ENCODE data around the gene SUMO3.

SUMO3 gene

DNA sequence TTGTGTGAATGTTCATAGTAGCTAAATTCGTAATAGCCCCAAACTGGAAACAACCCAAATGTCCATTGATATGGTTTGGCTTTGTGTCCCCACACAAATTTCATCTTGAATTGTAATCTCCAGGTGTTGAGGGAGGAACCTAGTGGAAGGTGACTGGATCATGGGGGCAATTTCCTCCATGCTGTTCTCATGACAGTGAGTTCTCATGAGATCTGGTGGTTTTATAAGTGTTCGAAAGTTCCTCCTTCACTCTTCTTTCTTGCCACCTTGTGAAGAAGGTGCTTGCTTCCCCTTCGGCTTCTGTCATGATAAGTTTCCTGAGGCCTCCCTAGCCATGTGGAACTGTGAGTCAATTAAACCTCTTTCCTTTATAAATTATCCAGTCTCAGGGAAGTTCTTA lies 27.5 kb downstream of the SUMO3 start:
- TF ChIP-seq, protein P1, sequence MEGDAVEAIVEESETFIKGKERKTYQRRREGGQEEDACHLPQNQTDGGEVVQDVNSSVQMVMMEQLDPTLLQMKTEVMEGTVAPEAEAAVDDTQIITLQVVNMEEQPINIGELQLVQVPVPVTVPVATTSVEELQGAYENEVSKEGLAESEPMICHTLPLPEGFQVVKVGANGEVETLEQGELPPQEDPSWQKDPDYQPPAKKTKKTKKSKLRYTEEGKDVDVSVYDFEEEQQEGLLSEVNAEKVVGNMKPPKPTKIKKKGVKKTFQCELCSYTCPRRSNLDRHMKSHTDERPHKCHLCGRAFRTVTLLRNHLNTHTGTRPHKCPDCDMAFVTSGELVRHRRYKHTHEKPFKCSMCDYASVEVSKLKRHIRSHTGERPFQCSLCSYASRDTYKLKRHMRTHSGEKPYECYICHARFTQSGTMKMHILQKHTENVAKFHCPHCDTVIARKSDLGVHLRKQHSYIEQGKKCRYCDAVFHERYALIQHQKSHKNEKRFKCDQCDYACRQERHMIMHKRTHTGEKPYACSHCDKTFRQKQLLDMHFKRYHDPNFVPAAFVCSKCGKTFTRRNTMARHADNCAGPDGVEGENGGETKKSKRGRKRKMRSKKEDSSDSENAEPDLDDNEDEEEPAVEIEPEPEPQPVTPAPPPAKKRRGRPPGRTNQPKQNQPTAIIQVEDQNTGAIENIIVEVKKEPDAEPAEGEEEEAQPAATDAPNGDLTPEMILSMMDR (IDR thresholded peaks at IDR 0.05; ENCODE audit: insufficient read depth, low read depth, low read length, missing control alignments), result no peak
- DNase-seq (ENCODE audit: low read depth), result peak; percentile 26
- H3K4me3 ChIP-seq (ENCODE audit: low read depth, low read length), result no peak overlapping the region

DNA sequence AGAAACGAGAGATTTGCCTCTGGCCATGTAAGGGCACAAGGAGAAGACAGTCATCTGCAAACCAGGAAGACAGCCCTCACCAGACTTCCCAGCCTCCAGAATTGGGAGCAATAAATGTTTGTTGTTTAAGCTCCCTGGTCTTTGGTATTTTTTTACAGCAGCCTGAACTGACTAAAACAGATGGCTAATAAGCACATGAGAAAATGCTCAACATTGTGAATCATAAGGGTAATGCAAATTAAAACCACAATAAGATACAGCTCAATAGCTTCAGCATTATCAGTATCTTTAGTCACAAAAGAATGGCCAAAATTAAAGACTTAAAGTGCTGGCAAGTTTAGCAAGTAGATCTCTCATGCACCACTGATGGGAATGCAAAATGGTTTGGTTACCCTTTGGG lies 28.0 kb downstream of the SUMO3 start:
- no peak overlapping the region for H3K4me3 ChIP-seq (ENCODE audit: low read depth, low read length)
- TF ChIP-seq, protein P1 (IDR thresholded peaks at IDR 0.05; ENCODE audit: insufficient read depth, low read depth, low read length, missing control alignments), result no peak
- no peak for DNase-seq (ENCODE audit: low read depth)

DNA sequence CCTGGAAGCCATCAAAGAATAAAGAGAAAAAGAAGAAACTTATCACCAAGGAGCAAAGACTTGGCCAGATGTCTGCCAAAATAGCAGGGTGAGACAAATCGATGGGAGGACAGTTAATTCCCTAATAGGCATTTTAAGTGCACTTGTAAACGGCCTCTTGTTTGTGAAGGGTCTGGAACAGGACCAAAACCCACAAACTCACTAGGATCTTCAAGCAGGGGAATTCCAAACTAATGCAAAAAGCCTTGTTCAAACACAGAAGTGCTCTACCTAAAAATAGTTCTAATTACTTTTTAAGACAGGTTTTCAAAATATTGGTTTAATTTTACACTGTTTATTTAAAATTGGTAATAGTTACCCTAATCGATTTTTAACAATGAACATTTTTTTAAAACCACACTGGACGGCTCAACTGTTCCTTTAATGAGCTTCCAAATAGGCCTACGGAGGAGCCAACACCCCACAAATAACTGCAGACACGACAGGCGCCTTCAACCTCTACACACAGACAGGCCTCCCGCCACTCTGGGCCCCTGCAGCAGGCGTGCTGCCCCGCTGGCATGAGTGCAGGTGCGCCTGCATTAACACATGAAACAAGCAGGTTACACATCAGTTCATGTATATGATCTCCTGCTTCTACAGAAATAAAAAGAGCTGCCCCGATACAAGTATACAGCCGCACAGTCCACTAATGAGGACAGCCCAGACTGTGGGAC lies 32.1 kb downstream of the SUMO3 start:
- no peak for DNase-seq (ENCODE audit: low read depth)
- H3K4me3 ChIP-seq (ENCODE audit: low read depth, low read length), result no peak overlapping the region
- TF ChIP-seq, protein P1 (IDR thresholded peaks at IDR 0.05; ENCODE audit: insufficient read depth, low read depth, low read length, missing control alignments), result no peak

DNA sequence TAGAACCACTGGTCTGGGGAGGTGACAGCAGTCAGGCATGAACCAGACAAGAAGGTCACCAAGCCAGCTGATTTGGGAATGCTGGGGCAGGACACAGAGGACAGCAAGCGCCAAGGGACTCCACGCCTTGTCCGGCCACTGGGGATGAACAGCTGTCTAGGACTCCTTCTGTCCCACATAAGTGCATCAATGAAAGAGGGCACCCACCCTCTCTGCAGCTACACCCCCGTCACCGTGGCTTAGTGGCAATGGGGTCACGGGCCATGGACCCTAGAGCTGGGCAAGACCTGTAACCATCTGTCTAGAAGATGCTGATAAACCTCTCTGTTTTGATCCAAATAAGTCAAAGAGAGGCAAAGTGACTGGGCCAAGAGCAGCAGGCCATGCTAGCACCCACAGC lies 33.1 kb downstream of the SUMO3 start:
- no peak for DNase-seq (ENCODE audit: low read depth)
- H3K4me3 ChIP-seq (ENCODE audit: low read depth, low read length), result no peak overlapping the region
- TF ChIP-seq, protein P1 (IDR thresholded peaks at IDR 0.05; ENCODE audit: insufficient read depth, low read depth, low read length, missing control alignments), result no peak

DNA sequence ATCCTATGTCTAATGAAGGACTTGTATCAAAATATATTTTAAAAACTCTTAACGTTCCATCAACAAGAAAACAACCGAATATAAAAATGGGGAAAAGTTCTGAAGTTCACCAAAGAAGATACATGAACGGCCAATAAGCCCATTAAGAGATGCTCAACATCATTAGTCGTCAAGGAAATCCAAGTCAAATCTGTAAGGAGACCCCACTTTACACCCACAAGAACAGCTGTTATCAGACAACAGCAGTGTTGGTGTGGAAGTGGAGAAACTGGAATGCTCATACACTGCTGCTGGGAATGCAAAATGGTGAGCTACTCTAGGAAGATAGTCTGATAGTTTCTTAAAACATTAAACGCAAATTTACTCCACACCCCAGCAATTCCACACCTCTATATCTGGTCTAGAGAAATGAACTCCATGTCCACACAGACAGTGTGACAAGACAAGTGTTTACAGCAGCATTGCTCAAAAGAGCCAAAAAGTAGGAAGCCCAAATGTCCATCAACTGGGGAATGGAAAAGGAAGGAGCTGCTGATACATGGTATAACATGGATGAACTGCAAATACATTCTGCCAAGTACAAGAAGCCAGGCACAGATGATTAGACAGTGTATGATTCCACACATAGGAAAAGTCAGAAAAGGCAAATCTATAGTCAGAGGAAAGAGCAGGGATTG lies 34.7 kb downstream of the SUMO3 start:
- H3K4me3 ChIP-seq (ENCODE audit: low read depth, low read length), result no peak overlapping the region
- TF ChIP-seq, protein P1 (IDR thresholded peaks at IDR 0.05; ENCODE audit: insufficient read depth, low read depth, low read length, missing control alignments), result no peak
- no peak for DNase-seq (ENCODE audit: low read depth)

DNA sequence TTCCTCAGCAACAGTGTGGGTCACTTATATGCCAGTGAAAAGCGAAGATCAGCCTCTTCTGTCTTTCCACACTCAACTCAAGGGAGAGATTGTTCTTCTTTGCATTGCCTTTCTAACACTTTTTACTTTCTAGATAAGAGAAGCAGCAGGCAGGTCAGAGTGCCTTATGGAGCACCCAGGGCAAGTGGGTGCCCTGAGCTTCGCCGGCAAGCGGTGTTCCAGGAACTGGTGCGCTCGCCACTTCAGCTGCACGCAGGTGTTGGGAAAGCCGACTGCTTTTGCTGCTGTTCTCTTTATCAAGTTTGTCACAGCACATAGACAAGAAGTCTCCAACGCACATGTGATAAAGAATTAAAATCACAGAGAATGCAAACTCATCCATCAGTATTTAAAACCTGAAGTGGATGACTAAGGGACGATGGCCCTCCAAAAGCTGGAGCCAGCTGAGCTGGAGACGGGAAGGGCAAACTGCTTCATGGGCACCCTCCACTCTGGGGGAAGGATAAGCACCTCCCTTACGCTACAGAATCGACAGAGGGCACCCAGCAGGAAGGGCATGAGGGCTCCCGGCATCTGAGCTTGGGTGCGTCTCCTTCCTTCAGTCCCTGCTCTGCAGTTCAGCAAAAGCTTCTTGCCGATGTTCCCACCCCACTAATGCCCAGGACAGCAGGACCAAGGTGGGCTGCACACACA lies 36.9 kb downstream of the SUMO3 start:
- TF ChIP-seq, protein P1 (IDR thresholded peaks at IDR 0.05; ENCODE audit: insufficient read depth, low read depth, low read length, missing control alignments), result no peak
- DNase-seq (ENCODE audit: low read depth), result no peak
- no peak overlapping the region for H3K4me3 ChIP-seq (ENCODE audit: low read depth, low read length)
